HG02981 (cell line): ENCODE results near the gene FARP1.

ENCODE experiments used
- ATAC-seq: cut with Tn5 transposase; IDR thresholded peaks from one replicate; pipeline ENCODE4 v1.9.1; 2021; ENCODE audit warnings: mild to moderate bottlenecking, moderate library complexity; ENCODE audit not compliant: unreplicated experiment

The FARP1 gene

DNA sequence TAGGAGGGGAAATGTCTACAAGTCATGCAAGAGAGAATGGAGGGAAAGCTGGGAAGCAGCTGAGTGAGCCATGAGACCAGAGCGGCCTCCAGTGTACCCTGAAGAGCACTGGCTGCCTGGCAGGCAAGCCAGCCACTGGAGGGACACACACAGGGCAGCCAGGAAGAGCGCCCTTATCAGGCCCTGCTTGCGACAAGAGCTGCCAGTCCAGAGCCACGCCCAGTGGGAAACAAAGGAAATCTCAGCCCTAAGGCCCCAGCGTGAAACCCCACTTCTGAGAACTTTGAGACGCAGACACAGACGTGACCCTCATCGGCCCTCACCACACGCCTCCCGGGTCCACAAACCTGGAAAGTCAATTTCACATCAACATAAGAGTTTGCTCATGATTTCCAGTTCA, 329.0 kb downstream of the FARP1 start:
- ATAC-seq: no peak

DNA sequence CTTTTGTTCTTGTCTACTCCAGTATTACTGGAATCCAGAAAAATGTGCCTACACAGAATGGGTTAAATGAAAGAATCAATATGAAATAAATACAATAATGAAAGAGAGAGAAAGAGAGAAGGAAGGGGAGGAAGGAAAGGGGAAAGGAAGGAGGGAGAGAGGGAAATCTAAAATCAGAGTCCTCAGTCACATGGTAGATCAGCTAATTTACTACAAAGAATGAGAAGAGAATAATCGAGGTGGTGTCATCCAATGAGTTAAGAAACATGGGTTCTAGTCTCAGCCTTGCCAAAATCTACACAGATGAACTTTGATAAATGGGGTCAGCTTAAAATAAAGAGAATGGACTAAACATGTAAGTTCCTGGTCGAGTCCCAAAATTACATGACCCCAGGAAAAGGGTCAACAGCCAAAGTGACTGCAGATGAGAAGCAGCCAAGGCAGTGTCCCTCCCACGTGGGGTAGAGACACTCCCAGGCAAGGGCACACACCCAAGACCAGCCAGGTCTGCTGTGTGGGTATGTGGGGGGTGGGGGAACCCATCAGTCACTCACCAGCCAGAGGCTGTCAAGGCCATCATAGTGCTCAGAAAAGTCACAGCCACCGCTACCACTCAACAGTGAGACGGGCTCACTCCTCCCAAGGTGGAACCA, 330.4 kb downstream of the FARP1 start:
- no peak for ATAC-seq

DNA sequence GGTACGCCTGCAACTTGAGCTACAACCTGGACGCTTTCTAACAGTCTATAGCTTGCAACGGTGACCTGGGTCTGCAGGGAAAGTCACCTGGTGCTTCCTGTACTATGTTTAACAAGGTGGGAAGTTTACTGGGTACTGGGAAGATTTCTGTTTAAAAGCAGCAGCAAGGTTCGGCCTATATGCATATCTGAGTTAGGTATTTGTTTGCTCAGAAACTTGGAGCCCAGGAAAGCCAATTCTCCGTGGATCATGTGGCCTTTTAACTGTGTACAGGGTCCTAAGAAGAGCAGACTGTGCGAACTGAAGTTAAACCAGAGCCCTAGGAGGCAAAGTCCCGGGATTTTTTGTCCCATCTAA, 330.9 kb downstream of the FARP1 start:
- no peak for ATAC-seq

DNA sequence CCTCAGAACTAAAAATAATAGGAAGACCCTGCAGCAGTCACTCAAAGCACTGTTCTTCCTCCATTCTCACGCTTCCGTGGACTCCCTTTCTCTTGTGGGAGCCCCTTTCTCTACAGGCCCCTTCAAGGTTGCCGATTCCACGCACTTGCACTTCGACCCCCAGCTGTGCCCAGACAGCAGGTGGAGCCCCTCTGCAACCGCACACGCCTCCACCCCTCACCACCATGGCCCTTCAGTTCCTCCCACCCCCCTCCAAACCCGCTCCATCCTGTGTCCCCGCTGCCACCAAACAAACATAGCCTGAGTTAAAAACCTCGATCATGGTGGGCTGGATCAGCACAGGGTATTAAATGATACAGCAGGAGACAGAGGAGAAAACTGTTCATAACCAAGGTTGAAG, 331.4 kb downstream of the FARP1 start:
- no peak for ATAC-seq

DNA sequence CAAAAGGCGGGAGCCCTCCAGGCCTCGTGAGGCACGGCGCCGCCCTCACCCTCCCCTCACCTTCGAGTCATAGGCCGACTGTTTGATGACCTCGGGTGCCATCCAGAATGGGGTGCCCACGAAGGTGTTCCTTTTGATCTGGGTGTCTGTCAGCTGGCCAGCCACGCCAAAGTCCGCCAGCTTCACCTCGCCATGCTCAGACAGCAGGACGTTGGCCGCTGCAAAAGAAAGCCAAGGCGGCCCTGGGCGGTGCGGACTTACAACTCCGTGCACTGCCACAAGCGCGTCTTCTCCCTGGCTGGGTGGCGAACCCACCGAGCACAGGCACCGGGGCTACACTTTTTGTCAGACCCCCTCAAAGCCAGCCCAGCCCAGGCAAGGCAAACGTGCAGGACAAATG, 331.9 kb downstream of the FARP1 start:
- no peak for ATAC-seq

DNA sequence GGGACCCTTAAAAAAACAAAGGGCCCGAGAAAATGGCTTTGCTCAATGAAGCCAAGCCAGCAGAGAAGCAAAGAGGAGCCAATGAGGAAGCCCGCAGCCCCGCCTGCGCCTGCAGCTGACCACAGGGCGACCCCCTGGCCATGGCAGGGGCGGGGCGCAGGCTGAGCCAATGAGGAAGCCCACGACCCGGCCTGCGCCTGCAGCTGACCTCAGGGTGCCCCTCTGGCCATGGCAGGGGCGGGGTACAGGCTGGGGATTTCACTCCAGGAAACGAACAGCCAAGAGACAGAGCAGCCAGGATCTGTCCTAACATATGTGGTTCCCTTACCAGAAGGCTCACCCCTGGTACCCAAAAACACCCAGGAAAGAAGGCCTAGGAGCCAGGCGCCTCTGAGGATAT, 332.6 kb downstream of the FARP1 start:
- no peak for ATAC-seq

DNA sequence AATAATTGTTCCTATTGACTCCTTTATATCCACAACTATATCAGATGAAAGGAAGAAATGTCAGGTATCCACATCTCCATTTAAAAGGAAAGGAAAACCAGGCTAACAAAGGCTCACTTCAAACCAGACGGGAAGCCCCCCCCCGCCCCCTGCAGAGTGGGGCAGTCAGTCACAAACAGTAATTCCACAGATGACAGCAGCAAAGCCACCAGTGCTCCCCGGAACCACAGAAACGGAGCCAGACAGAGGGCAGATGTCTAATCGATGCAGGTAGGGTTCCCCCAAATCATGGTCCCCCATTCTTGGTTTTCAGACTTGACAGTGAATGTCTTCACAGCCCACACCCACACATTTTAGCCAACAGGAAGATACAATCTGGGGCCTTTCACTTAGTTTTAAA, 333.2 kb downstream of the FARP1 start:
- peak; percentile 34 for ATAC-seq

DNA sequence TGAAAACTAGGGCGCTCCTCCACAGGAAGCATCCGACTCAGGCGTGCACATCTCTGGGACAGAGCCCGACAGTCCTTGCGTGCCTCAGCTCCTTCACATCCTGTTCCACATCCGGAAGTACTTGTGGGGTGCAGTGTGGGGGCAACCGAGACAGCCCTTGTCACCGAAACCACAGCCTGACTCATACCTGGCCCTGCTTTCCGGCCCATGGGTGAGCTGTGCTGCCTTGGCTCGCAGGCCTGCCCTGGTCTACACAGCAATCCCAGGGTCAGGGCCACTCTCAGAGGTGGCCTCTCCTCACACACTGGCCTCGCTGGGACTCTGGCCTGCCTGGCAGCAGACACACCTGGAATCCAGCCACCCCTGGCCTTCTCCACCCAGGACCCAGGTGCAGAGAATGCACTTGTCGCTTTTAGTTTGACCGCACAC, 333.7 kb downstream of the FARP1 start:
- peak; percentile 94 for ATAC-seq

DNA sequence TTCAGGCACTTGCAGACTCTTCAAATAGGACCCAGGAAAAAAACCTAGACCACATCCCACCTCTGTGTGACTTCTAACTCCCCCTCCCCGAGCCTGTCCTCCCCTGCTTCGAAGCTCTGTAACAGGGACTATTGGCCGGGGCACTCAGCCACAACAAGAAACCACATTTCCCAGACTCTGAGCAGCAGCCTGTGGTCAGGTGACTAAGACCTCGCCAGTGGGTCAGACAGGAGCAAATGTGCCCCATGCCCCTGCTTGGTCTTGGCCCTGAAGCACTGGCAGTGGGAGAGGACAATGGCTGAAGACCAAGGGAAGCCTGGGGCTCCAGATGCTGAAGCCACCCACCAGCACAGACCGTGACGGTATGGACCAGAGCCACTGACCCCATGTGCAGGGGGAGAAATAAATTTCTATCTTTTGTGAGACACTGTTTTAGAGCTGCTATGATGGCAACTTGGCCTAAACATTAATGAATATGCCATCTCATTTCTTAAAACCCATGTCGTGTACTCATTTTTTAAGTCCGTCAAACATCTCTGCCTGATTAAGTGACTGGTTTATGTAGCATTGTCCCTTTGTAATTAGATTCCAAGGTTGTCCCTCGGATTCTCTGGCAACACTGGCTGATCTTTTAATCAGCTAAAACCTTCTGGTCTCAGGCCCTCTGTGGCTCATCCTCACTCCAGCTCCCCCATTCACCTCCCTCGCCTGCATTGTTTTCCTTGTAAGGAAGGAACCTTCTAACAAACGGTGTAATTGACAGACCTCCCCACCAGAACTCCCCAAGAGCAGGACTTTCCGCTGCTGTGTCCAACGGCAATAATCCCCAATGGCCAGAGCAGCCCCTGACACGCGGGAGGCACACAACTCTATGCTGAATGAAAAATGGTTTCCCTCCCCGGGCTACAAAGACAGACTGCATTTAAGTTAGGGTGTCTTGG, 335.6 kb downstream of the FARP1 start:
- ATAC-seq: peak; percentile 37

DNA sequence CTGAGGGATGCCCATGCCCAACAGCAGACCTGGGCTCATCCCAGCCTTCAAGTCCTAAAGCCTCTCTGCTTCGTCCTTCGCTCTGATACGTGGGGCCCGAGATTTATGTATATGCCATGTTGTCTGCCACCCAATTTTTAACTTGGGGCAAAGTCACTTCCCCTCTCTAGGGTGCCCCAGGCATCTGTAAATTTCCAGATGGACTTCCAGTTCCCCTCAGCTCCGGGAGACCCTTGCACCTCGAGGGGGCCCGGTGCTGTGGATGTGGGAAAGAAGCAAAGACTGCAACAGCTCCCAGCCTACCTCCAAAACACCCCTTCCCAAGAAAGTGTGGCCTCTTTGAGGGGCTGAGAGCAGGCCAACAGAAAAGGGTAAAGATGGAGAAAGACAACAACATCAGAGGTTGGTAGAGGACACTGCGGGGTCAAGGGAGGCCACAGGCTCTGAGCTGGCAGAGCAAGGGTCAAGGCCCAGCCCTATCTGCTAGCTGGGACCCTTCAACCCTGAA, 336.7 kb downstream of the FARP1 start:
- ATAC-seq: no peak

DNA sequence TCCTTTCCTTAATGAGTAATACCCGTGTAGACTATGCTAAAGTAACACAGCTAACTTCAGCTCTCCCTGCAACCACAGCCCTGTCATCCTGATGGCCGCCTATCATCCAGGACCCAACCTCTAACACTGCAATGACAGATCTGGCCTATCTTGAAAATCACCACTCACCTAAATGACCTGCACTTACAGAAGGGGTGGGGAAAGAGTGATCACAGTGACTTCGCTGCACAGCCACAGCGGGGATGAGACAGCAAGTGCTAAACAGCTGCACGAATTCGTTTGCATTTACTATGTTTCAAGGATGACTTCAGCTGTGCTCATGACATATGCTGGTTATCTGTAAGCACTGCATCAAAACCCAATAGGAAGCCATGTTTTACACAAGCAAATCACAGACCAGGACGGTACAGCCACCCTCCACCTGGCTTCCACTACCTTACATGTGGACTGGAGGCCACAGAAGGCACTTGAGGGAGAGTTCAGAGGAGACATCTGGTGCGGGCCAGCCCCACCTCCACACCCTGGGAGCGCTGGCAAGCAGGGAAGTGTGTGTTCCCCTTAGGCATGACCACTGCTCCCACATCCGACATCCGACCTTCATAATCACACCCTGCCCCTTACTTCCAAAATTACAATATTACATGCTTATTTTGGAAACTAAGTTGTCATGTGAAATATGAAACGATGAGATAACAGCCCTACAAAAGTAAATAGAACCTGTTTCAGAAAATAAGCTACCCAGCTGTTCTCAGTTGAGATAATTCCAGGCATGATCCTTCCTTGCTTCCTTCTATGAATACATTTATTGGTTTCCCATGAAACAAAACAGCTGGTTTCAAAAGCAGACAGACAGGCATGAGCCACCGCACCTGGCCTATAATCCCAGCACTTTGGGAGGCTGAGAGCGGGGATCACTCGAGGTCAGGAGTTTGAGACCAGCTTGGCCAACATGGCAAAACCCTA, 338.3 kb downstream of the FARP1 start:
- no peak for ATAC-seq

DNA sequence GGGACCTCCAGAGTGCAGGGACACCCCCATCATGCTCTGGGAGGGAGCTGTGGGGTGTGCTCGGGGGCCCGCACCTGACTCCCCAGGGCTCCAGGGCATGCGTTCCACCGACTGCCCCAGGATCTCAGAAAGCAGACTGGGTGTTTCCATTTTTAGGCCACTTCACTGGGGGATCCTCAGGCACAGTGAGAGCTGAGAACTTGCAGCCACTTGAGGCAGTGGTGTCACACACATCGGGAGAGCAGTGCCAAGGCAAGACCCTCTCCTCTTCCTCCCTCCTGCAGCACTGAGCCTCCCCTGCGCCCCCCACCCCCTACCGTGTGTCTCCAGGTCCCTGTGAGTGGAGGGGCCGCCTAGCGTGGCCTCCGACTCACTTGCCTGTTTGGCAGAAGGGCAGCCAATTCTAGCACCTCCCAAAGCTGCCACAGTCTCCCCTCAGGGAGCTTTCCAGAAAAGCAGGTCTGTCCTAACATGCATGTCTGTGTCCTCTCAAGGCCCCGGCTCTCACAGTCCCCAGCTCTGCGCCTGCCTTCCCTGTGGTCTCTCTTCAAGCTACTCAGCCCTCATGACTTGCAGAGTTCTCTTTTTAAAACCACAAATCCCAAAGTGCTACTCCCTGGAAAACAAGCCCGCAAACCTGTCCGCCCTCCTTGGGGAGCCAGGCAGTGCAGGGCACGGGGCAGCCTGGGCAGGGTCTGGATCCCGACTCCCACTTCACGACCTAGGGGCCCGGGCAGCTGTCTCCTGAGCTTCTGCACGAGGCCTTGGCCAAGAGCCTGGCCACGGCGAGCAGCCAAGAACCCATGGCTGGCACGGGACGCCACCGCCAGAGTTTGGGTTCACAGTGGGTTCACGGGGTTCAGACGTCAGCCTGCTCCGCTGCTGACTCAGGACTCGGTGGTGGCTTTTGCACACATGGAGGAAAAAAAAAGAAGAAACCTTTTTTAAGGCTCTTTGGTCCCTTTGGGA, 339.9 kb downstream of the FARP1 start:
- no peak for ATAC-seq

DNA sequence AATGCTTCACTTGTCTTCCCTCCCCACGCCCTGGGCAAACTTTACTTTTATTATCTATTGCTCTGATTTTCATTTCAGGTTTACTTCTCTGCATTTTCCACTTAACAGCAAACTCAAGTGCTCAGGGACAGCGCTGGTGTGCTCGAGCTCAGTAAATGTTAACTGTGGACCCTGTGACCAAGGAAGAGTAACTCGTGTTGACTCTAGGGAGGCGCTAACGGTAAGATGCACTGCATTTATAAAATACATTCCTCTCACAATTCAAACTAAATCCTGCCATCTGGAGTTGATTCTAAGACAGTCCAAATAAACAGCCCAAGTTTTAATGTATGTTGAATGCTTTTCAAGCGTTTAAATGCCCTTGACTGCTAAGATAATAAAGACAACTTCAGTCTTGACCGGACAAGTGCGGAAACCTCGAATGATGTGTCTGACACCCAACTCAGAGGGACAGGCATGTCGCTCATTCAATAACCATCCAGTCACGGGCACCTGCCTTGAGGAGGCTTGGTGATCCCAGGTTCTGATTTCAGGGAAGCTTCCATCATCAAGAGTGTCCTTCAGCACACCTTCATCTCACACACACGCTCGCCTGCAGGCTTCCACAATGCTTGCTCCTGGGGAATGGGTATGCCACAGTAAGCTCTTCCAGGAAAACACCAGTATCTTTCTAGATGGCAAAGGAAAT, 340.9 kb downstream of the FARP1 start:
- no peak for ATAC-seq

DNA sequence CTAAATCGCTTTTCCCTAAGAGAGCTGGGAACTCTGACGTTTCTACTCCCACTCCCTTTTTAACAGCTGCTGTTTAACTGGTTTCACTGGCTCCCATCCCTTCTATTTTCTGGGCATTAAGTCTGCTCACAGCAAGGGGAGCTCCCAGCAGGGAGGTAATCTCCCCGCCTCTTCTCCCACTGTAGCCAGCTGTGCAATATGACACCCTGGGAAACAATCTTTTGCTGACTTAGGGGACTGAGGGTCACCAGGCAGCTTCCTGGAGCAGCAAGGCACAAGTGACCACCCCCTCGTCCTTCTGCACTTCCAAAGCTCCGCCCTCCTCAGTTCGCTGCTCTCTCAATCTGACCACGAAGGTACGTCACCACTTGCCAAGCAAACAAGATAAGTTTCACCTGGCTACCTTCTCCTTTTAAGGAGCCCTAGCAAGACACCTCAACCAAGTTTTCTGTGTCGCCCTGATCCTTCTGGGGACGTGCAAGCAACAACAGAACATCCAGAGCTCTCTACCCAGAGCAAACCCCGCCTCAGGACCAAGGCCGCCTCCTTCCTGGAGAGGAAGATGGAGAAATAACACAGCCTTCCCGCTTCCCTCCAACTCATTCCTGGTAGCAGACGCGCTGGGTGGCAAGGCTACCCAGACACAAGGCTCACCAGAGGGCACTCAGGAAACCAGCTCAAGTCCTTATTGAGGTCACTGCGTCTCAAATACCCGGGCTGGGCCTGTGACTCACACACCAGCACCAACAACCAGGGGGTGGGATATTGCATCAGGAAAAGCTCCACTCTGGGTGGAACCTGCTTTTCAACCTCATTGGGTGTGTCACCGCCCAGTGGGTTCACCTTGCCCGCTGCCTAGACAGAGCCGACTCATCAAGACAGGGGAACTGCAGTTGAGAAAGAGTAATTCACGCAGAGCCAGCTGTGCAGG, 341.7 kb downstream of the FARP1 start:
- ATAC-seq: peak; percentile 44

DNA sequence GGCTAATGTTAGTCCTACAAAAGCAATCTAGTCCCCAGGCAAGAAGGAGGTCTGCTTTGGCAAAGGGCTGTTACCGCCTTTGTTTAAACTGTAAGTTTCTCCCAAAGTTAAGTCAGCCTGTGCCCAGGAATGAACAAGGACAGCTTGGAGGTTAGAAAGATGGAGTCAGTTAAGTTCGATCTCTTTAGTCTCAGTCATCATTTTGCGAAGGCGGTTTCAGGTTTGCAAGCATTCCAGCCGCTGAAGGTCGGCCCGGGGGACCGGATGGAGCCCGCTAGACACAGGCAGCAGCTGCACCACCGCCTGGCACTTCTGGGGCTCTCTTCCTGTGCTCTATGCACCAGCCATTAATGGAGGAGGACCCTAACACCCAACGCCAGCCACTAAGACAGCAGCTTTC, 342.7 kb downstream of the FARP1 start:
- ATAC-seq: no peak

DNA sequence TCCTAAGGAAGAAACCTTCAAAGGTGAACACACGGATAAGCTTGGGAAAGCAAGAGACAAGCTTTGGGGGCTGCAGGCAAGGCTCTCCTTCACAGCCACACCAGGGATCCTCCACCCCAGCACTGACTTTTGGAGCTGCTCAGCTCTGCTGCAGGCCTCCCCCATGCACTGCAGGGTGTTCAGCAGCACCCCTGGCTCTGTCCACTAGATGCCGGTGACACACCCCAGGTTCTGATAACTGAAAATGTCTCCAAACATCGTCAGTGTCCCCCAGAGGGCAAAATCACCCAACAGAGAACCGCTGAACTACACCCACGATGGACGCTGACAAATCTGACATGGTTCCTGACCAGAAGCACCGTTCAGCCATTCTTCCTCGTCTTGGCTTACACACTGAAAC, 343.5 kb downstream of the FARP1 start:
- no peak for ATAC-seq

DNA sequence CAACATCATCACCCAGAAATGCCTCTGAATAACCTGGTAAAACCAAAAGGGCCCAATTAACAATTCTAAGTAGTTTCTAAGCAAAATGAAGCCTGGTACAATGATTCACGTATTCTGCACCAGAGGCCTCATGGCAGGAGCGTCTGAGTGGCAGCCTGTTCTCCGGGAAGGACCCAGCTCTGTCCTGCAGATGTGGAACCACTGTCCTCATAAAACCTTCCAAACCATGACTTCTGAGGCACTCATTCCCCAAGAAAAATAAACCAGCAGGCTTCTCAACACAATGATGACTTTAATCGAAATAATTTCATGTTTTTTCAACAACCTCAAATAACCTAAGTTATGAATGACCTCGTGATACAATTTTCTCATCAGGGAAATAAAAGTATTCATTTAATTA, 344.1 kb downstream of the FARP1 start:
- ATAC-seq: no peak

DNA sequence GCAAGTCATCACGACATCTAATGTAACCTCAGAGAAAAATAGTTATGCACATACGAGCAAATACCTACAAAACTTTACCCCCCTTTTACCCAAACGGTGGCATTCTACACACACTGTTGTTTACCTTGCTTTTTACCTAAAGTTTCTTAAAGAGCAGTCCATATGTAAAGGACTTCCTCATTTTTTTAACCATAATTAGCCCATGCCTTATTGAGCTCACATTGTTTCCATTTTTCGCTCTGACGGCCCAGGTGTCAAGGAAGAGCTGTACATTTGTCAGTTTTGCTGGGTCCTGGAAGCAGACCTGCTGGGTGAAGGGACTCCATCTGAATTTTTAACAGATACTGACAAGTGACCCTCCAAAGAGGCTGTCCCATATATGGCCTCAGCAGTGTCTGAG, 344.6 kb downstream of the FARP1 start:
- no peak for ATAC-seq
